ENCODE data around the gene TIMMDC1.
"Not testable (repeated sequence)": the region's sequence is repeated elsewhere in the genome, so short reads cannot be mapped to it uniquely, and the experiment has no call there.

The TIMMDC1 gene

GRCh38 chr3:119510690-119511089 is 12.3 kb downstream of the TIMMDC1 start:
- DNase-seq (ENCODE audit: low read depth), result no peak

- DNase-seq (ENCODE audit: low read depth), result no peak
Observed at GRCh38 chr3:119514637-119515036, 16.3 kb downstream of the TIMMDC1 start.

GRCh38 chr3:119517112-119517511 is 18.8 kb downstream of the TIMMDC1 start:
- DNase-seq (ENCODE audit: low read depth), result no peak

- DNase-seq (ENCODE audit: low read depth), result no peak
Observed at GRCh38 chr3:119518026-119518425, 19.7 kb downstream of the TIMMDC1 start.

- DNase-seq (ENCODE audit: low read depth), result no peak
Observed at GRCh38 chr3:119524931-119525662, 26.8 kb downstream of the TIMMDC1 start.

GRCh38 chr3:119527714-119528113 is 29.4 kb downstream of the TIMMDC1 start:
- DNase-seq (ENCODE audit: low read depth), result no peak

- no peak for DNase-seq (ENCODE audit: low read depth)
Observed at GRCh38 chr3:119529883-119530282, 31.5 kb downstream of the TIMMDC1 start.

GRCh38 chr3:119530456-119530855 is 32.1 kb downstream of the TIMMDC1 start:
- no peak for DNase-seq (ENCODE audit: low read depth)

- DNase-seq (ENCODE audit: low read depth), result no peak
Observed at GRCh38 chr3:119531151-119531550, 32.8 kb downstream of the TIMMDC1 start.

GRCh38 chr3:119534296-119534695 is 35.9 kb downstream of the TIMMDC1 start:
- DNase-seq (ENCODE audit: low read depth), result no peak

GRCh38 chr3:119536757-119537156 is 38.4 kb downstream of the TIMMDC1 start:
- no peak for DNase-seq (ENCODE audit: low read depth)

- DNase-seq (ENCODE audit: low read depth), result no peak
Observed at GRCh38 chr3:119538772-119539171, 40.4 kb downstream of the TIMMDC1 start.

GRCh38 chr3:119541547-119541946 is 43.2 kb downstream of the TIMMDC1 start:
- no peak for DNase-seq (ENCODE audit: low read depth)

- no peak for DNase-seq (ENCODE audit: low read depth)
Observed at GRCh38 chr3:119542168-119542767, 43.9 kb downstream of the TIMMDC1 start.

GRCh38 chr3:119543147-119543546 is 44.8 kb downstream of the TIMMDC1 start:
- DNase-seq (ENCODE audit: low read depth), result no peak

GRCh38 chr3:119547227-119547626 is 48.9 kb downstream of the TIMMDC1 start:
- no peak for DNase-seq (ENCODE audit: low read depth)

GRCh38 chr3:119548341-119548740 is 50.0 kb downstream of the TIMMDC1 start:
- DNase-seq (ENCODE audit: low read depth), result no peak

- no peak for DNase-seq (ENCODE audit: low read depth)
Observed at GRCh38 chr3:119550192-119550910, 52.0 kb downstream of the TIMMDC1 start.

- DNase-seq (ENCODE audit: low read depth), result no peak
Observed at GRCh38 chr3:119551598-119551997, 53.3 kb downstream of the TIMMDC1 start.

GRCh38 chr3:119552928-119553327 is 54.6 kb downstream of the TIMMDC1 start:
- not testable (repeated sequence) for DNase-seq (ENCODE audit: low read depth)

GRCh38 chr3:119553823-119554415 is 55.6 kb downstream of the TIMMDC1 start:
- DNase-seq (ENCODE audit: low read depth), result no peak

GRCh38 chr3:119555309-119555735 is 57.0 kb downstream of the TIMMDC1 start:
- no peak for DNase-seq (ENCODE audit: low read depth)

- no peak for DNase-seq (ENCODE audit: low read depth)
Observed at GRCh38 chr3:119555929-119556328, 57.6 kb downstream of the TIMMDC1 start.
